AG09319 (cell line): Measurements from ENCODE around the gene OMG.

ENCODE experiments used
- DNase-seq: peaks from one replicate; pipeline ENCODE4 v3.0.0-alpha.2; 2010; ENCODE audit warnings: low read depth; ENCODE audit errors: extremely low read depth
- TF ChIP-seq, protein P1 (sequence below): IDR thresholded peaks from 2 replicates; pipeline ENCODE4 v1.5.1; 2011; ENCODE audit warnings: low read depth, mild to moderate bottlenecking, inconsistent platforms, low read length, moderate library complexity

OMG gene

DNA sequence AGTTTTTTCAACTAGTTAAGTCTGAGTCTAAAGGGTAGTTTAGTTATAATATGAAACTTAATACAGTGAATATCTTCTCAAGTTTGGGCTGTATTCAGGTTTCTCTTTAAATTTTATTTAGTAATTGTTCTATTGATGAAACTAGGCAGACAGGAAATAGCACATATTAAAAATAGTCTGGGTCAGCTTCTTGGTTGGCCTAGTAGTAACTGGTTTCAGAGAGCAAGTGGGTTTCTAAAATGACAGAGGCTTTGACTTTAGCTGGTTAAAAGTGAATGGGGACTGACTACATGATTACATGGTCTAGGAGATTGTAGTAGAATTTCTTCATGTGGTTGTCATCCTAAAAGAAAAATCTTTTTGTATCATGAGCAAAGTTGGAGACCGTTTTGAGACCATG is 46.8 kb downstream of the OMG start:
- no peak for DNase-seq
- TF ChIP-seq, protein P1, sequence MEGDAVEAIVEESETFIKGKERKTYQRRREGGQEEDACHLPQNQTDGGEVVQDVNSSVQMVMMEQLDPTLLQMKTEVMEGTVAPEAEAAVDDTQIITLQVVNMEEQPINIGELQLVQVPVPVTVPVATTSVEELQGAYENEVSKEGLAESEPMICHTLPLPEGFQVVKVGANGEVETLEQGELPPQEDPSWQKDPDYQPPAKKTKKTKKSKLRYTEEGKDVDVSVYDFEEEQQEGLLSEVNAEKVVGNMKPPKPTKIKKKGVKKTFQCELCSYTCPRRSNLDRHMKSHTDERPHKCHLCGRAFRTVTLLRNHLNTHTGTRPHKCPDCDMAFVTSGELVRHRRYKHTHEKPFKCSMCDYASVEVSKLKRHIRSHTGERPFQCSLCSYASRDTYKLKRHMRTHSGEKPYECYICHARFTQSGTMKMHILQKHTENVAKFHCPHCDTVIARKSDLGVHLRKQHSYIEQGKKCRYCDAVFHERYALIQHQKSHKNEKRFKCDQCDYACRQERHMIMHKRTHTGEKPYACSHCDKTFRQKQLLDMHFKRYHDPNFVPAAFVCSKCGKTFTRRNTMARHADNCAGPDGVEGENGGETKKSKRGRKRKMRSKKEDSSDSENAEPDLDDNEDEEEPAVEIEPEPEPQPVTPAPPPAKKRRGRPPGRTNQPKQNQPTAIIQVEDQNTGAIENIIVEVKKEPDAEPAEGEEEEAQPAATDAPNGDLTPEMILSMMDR: no peak

DNA sequence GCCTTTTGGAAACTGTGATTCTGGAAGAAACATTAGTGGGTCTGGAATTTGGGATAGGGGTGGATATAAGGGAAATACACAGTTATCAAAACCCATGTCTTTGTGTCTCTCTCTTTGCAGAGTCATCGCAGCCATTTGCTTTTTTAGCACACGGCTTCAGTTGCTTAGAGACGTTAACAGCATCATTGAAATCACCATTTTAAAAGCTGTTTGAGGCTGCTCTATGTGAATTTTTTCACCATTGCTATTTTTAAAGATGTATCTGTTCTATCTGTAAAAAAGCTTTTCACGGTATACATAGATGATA is 47.3 kb downstream of the OMG start:
- TF ChIP-seq, protein P1: no peak
- no peak for DNase-seq

DNA sequence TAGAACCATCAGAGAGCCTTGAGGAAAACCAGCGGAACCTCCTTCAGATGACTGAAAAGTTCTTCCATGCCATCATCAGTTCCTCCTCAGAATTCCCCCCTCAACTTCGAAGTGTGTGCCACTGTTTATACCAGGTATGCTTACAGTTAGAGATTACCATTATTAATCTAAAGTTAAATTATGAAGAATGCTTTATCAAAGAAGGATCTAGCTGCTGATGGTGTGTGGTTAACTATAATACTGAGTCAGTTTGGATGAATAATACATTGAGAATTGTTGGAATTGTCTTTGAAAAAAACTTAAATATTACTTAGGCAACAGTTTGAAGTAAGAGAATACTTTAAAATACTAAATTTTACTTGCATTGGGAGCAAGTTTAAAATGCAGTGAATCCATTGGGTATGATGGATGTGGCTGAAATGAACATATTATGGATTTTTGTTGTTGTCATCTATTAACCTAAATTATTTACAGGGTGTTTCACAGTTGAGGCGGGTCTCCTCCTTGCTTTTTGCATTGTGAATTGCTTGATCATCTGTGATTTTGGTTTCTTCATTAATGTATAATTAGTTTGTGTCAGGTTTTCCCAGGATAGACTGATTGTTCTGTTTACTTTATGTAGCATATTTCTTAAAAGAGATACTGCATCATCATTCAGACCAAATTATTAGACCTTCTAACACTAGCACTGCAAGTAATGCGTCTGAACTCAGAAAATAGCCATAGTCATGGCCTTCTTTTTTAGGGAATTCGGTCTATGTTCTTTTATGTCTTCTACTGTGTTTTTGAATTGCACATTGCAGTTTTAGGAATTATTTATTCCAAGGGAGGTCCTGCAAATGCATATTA is 47.8 kb downstream of the OMG start:
- no peak for DNase-seq
- TF ChIP-seq, protein P1: no peak
